ENCODE data around the gene EXOC7.
A peak's percentile ranks its signal among the peaks of the same experiment; 100 is the strongest.

The EXOC7 gene, protein sequence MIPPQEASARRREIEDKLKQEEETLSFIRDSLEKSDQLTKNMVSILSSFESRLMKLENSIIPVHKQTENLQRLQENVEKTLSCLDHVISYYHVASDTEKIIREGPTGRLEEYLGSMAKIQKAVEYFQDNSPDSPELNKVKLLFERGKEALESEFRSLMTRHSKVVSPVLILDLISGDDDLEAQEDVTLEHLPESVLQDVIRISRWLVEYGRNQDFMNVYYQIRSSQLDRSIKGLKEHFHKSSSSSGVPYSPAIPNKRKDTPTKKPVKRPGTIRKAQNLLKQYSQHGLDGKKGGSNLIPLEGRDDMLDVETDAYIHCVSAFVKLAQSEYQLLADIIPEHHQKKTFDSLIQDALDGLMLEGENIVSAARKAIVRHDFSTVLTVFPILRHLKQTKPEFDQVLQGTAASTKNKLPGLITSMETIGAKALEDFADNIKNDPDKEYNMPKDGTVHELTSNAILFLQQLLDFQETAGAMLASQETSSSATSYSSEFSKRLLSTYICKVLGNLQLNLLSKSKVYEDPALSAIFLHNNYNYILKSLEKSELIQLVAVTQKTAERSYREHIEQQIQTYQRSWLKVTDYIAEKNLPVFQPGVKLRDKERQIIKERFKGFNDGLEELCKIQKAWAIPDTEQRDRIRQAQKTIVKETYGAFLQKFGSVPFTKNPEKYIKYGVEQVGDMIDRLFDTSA

DNA sequence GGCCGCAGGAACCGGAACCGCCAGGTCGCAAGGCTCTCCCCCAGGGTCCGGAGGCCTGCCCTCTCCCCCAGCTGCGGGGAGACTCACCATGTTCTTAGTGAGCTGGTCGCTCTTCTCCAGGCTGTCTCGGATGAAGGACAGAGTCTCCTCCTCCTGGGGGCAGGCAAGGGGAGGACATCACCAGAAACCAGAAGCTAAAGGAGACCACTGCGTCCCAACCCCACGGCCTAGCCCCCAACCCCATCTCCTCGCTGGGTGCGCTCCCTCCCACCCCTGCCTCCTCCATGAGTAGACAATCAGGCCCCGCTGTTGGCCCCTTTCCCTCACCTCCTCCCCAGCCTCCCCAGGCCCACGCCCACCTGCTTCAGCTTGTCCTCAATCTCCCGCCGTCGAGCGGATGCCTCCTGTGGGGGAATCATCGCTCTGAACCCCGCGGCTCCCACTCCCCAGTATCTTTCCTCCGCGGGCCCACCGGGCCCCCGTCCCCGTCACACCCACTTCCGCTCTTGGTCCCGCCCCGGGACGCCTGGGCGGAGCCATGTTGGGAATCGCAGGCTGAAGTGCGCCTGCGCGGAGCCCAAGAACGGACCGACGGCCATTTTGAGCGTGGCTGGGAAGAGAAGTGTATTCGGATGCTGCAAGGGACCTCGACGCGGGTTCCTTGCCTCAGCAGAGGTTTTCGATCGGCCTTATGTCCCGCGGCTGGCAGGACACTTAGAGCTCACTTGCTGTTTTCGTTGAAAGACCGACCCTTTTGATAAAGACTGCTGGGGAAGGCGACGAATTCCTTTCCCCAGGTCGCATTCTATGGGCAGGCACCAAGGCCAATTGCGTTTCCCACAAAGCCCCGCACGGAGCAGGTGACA is at the start of gene EXOC7:
Gene EXOC7 (minus strand): TSS at position 514 of the 866 bp plus-strand sequence. CDS start 95 bp downstream, at position 419.
- peak; percentile 87 for DNase-seq (ENCODE audit: low spot score)

DNA sequence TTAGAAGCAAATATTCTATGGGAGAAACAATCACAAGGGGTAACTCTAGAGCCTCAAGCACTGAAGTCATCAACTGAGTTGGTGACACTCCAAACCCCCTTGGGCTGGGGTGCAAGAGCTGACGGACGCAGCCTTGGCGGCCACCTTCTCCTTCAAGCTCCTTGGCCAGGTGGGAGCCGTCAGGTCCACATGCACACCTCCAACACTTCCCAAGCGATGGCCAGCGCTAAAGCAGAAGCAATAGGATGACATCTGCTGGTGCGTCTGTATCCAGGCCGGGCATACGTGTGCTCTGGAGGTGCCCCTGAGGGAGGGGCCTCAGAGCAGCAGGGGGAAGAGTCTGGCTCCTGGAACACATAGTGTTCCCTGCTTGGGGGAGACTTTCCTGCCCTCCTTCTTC is 49.6 kb upstream of the EXOC7 start:
- no peak for DNase-seq (ENCODE audit: low spot score)

DNA sequence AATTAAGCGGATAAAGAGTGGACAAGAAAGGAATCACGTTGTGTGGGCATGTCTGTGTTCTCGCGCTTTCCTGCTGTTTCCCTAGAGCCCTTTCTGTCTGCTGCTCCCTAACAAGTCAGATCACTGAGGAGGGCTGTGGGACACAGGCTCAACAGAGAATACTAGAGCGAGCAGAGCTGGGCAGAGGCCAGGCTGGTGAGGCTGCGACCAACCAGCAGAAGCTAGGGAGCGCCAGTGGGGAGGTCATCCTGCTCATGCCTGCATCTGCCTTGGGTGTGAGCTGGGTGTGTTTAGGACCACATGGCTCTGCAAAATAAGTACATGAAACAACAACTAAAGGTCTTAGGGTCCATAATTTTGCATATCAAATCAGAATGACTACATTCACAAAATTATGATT is 49.0 kb upstream of the EXOC7 start:
- no peak for DNase-seq (ENCODE audit: low spot score)

DNA sequence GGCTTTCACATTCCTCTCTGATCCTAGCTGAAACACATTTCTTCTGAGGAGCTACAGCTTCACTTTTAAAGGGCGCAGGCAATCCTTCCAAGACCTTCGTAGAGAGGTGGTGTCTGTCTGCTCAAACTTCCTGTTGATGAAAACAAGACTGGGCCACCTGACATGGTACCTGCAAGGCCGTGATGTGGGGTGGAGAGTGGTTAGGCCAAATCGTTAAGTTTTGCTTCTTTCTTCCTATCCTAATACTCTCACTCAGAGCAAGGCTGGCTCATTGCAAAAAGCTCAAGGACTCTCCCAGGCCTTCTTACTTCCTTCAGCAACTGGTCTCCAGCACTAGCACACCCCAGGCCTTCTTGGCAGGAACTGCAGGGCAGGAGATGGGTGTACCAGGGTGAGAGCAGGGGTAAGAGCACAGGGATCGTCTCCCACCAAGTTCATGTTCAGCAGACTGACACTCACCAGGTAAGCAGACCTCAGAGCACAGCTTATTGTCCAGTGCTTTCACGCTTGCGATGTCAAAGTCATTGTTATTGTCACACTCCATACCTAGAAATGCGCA is 48.4 kb upstream of the EXOC7 start:
- DNase-seq (ENCODE audit: low spot score): no peak

DNA sequence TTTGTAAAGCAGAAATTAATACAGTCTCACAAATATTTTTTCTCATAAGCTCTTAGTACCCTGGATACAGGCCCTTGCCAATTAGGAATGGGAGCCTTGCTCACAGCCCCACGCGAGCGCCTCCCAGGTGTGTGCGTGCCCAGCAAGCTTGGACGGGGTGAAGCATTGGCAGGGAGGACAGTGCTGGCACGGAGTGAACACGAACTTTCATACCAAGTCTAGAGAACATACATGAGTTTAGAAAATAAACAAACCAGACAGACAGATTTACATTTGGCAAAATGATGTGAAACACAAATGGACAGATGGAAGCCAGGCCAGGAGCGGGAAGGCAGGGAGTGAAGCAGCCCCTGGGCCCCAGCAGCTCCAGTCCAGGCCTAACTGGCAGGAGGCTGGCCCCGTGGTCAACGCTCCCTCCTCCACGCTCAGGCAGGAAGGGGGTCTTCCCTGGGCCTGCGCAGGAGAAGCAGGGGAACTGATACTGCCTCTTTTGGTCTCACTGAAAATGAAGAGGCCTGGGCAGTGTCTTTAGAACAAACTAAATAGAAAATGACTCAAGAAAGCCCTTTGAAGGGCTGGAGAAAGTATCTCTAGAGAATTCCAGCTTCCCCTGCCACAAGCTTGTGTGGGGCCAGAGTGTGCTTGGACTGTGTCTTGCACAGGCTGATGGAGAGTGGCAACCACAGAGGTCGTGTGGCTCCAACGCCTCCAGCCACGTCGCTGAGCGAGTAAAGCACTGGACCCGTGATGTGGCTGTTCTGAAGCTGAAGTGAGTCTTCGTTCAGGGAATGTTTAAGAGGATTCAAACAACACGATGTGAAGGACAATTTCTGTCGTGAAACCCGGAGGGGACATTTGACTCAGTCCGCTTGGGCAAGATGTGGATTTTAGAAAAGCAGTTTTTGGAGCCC is 47.4 kb upstream of the EXOC7 start:
- no peak for DNase-seq (ENCODE audit: low spot score)

DNA sequence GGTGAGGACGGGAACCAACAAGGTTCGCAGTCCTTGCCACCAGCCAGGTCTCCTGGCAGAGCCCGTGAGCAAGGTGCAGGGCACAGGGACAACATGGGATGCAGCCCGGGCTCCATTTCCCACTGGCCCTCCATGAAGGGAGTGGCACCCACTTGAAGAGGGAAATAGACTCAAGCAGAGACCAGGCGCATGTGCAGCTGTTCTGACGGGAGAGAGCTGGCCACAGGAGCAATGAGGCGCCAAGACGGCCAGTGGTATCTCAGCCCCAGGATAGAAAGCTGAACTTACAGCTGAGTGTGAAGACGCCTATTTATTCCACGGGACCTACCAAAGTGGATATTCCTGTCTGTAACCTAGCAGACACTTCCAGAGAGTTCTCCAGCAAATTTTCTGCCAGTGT is 45.6 kb upstream of the EXOC7 start:
- no peak for DNase-seq (ENCODE audit: low spot score)

DNA sequence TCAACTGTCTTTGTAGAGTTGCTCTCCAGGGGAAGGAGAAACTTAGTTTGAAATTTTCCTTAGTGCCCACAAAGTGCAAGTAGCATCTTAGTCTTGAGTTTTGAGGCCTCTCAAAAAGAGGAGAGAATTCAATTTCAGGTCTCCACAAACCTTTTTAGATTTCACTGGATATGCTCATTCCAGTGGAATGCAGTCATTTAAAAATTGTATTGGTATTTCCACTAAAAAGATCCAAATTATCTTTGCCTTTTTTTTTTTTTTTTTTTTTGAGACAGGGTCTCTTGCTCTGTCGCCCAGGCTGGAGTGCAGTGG is 44.4 kb upstream of the EXOC7 start:
- DNase-seq (ENCODE audit: low spot score): no peak

DNA sequence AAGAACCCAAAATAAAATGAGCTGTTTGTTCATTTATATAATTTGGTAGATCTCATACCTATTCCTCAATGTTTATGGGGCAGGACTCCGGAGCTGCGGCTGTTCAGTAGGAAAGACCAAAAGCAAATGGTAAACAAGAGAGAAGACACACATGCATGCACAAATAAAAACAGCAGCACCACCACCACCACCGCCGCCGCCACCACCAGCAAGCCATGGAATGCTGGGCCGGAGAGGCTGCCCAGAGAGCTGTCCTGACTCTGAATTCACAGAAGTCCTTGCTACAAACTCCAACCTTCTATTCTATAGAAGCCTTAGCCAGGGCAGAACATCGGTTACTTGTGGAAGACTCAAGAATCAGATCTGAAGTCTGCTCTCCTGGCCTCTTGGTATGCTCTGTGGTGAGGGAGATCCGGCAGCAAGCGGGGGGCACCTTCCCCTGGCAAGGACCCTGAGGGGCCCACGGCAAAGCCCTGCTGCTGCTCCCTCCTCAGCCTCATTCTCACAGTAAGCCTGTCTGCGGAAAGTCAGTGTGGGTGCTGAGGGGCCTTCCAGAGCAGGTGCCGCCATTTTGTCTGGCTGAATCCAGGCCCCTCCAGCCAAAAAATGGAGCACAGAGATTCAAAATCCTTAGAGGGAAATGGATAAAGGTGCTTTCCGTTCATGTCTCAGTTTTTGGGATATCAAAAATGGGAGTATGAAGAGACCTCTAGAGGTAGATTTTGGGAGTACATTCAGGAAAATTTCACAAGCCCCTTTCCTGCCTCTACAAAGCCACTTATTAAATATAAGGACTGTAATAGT is 43.8 kb upstream of the EXOC7 start:
- no peak for DNase-seq (ENCODE audit: low spot score)

DNA sequence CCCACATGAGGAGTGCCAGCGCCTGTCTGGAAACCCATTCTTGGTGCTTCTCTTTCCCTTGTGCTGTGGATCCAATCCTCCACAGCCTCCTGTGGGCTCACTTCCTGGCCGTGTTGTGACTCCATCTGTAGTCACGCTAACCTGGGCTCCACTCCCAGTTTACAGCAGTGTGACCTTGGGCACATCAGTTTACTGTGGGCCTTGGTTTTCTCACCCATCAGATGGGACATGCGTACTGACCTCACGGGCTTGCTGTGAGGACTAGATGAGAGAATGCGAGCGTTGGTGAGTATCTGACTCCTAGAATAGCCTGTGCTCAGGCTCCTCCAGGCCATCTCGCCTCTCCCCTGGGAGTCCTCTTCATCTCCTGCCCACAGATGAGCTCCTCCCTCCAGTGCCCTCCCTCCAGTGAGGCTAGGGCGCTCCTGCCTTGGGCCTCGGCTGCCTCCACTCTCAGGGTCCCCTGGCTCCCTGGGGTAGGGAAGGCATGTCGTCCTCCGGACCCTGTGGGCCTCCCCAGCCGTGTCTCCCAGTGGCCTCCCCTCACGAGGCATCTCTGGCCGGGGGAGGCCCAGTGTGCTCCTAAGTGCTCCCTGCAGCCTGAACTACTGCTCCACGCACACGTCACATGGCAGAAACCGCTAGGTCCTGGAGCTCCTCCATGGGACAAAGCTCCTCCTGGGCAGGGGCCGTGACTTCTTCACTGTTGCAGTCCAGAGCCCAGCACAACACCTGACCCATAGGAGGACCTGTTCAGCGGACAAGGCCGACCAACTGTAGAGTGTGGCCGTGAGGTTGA is 42.7 kb upstream of the EXOC7 start:
- DNase-seq (ENCODE audit: low spot score): no peak

DNA sequence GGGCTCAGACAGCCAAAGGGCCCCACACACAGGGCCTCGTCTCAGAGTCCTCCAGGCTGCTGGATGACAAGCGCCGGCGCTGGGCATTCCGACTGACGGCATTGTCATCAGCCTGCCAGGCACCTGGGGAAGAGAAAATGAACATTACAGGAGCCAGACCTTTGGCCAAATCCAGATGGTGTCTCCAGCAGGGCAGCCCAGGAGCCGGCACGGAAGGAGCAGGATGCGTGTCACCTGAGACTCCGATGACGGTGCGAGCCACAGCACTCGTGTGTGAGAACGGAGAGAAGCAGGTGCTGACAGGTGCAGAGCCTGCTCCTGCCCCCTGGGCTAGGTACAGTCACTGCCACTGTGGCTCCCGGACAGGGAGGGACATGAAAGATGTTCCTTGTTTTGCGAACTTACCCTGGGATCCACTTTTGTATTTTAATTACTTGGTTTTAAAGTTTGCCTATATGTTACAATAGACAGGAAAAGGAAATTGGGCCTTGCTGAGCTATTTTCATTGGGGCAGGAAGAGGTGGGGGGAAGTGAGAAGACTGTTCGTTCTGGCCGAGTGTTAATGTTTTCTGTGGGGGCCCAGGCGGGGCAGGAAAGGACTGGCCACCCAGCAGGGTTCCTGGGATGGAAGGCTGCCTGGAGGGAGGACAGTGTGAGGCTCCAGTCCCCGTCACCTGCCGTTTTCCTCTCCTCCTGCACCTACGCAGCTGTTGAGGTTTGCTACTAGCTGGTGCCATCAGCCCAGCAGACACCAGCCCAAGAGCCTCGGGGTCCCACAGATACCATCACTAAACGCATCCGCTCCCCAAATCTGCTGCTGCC is 41.9 kb upstream of the EXOC7 start:
- no peak for DNase-seq (ENCODE audit: low spot score)

DNA sequence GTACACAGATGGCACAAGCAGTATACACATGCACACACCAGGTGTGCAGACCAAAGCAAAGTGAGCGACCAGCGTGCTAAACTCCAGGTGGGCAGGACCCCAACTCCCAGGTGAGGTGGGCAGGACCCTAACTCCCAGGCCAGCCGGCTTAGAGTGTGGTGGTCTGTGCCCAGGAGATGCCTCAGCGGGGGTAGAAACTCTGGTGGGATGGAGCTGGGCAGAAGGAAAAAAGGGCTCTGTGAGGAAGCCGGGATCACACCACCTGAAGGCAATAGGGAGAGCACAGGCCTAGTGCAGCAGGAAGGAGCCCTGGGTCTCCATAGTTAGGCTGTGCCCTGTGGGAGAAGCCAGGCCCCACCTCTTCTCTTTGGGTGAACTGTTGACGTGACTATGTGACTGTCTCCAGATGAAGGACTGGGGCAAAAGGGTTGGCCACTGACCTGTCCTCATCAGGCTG is 39.0 kb upstream of the EXOC7 start:
- no peak for DNase-seq (ENCODE audit: low spot score)

DNA sequence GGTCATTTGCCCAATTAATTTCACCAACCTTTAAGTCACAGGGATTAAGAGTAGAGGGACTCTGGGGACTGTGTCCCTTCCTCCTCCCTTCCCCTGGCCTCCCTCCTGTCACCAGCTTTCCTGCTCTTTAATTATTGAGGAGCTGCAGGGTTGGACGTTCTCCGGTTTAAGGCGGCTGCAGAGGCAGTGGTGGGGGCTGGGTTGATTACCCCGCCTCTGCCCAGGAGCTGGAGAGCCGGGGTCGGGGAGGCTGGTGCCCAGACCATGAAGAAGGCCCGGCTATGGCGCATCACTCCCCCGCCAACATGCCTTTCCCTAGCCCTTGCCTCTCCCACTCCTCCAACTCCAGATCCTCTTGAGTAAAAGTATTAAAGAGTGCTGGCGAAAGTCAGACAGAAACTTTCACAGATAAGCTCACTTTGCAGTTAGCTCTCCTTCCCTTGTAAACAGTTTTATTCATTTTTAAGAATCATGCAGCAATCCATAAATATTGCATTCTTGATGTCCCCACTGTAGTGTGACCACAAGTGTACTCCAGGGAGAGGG is 38.5 kb upstream of the EXOC7 start:
- no peak for DNase-seq (ENCODE audit: low spot score)

DNA sequence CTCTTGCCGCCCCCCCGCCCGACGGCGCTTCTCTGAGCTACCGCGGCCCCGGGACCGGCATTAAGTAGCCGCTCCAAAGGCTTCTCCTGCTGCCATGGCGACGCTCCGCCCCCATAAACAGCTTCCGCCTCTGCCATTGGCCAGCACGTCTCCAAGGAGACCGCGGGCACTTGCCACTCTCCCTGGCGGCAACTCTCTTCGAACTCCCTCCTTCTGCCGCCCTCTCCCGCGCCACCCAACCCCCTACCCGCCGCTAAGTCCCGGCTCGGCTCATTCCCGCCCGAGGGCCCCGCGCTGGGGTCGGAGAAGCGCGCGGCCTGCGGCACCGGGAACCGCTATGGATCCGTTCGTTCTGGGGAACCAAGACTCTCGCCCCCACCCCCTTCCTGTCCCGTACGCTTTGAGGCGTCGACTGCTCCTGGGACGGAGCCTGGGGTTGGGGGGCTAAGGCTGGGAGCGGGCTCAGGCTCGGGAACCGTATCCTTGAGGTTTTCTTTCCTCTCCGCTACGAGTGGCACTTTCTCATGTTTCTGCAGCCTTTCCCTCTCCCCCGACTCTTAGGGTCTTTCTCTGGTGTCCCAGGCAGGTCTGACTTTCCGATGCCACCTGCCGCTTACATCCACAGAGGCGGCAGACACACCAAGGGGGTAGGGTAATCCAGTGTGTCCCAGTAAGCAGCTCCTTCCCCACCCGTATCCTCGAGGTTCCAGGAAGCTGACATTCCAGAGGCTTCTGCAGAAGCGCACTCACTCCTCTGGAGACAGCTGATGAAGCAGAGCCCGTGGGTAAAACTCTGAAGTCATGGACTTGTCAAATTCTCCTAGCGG is 37.8 kb upstream of the EXOC7 start, which contains the start of gene FOXJ1:
Gene FOXJ1 (minus strand): TSS at position 34 of the 827 bp plus-strand sequence. CDS start 850 bp downstream, outside the sequence.
- DNase-seq (ENCODE audit: low spot score): peak; percentile 99

DNA sequence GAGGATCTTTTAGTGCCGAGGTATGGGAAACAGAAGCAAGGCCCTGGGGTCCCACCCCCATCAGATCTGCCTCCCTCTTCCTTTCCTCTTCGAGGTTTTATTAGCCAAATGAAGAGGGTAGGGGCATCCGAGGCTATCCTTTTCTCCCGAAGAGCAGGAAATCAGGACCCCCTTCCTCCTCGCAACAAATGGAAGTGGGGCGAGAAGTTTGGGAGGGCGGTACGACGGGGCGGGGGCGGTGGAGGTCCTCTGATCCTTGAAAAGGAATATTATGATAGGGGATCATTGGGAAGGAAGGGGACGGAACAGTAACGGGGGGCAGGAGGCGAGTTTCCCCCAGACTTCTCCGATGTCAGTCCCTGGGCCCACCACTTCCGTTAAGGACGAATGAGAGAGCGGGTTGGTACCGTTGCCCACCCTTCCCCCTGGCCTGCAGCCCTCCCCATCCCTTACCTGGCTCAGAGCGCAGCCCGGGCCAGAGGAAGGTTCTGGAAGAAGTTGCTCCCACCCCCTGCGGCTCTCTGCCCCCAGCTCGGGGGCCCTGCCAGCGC is 37.1 kb upstream of the EXOC7 start:
- DNase-seq (ENCODE audit: low spot score): no peak

DNA sequence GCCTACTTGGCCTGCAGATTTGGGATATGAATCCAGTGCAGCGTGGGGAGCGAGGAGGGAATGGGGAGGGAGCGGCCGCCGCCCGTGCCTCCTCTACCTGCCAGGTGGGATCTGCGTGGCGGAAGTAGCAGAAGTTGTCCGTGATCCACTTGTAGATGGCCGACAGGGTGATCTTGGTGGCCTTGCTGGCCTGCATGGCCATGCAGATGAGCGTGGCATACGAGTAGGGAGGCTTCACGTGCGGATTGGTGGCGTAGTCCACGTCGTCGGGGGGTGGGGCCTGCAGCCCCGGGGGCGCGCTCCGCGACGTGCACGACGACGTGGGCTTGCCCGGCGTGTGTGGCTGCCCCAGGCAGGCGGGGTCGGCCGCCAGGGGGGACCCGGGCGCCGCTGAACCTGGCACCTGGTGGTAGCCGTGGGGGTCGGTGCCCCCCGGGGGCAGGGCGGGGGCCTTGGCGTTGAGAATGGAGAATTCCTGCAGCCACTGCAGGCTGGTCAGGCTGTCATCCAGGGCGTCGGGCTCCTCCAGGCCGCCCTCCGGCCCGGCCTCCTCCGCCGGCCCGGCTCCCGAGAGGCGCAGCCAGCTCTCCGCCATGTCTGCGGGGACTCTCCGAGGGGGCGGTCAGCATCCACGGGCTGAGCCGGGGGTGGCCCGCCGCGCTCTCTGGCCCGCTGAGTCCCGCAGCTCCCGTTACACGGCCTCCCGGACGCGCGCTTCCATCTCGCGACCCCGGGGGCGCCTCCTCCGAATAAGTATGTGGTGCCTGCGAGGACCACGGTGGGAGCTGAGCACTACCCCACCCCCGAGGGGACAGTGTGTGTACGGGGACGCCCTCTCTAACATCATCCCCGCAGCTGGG is 36.4 kb upstream of the EXOC7 start:
- no peak for DNase-seq (ENCODE audit: low spot score)

Measured in HuH-7.5 (cell line).